ENCODE measurements around the gene CCDC87.
A peak's percentile ranks its signal among the peaks of the same experiment; 100 is the strongest.
"Not testable (repeated sequence)": the region's sequence is repeated elsewhere in the genome, so short reads cannot be mapped to it uniquely, and the experiment has no call there.

CCDC87 gene

GRCh38 chr11:66609721-66610617 is 17.1 kb upstream of the CCDC87 start:
- H2AFZ ChIP-seq (ENCODE audit: low read length) = no peak overlapping the region
- TF ChIP-seq EZH2phosphoT487 (IDR thresholded peaks at IDR 0.05; ENCODE audit: borderline replicate concordance) (no peak), CTCF (conservative IDR thresholded peaks at IDR 0.05; ENCODE audit: low read length) (no peak)
- H3K4me3 ChIP-seq (ENCODE audit: low read length, poor library complexity, severe bottlenecking) = peak overlapping the region; percentile 50
- H3K36me3 ChIP-seq (ENCODE audit: insufficient read depth, low read length) = no peaks in the 10 kb centered on the region
- H3K9ac ChIP-seq (ENCODE audit: low read depth, low read length, poor library complexity, severe bottlenecking) = peak overlapping the region; percentile 42
- peaks cover 4% of the 10 kb centered on the region; the same call in 1 of the 2 replicates for H3K79me2 ChIP-seq (ENCODE audit: insufficient read depth, low read length)
- H3K9me2 ChIP-seq (replicated peaks; ENCODE audit: low read depth, low read length) = no peaks in the 10 kb centered on the region
- no peaks in the 10 kb centered on the region for H3F3A ChIP-seq (ENCODE audit: low read depth)
- H3K9me3 ChIP-seq (ENCODE audit: insufficient read depth, low read depth, low read length) = no peaks in the 10 kb centered on the region
- H3K27me3 ChIP-seq (ENCODE audit: insufficient read depth, low read length, poor library complexity, severe bottlenecking) = no peaks in the 10 kb centered on the region
- H4K20me1 ChIP-seq (ENCODE audit: insufficient read depth, low read length, poor library complexity, severe bottlenecking) = no peaks in the 10 kb centered on the region
- H3K4me2 ChIP-seq (ENCODE audit: low read depth, low read length, poor library complexity, severe bottlenecking) = peak overlapping the region; percentile 66
- H3K4me1 ChIP-seq (ENCODE audit: insufficient read depth, low read length, poor library complexity, severe bottlenecking) = peaks cover 12% of the 10 kb centered on the region

DNA sequence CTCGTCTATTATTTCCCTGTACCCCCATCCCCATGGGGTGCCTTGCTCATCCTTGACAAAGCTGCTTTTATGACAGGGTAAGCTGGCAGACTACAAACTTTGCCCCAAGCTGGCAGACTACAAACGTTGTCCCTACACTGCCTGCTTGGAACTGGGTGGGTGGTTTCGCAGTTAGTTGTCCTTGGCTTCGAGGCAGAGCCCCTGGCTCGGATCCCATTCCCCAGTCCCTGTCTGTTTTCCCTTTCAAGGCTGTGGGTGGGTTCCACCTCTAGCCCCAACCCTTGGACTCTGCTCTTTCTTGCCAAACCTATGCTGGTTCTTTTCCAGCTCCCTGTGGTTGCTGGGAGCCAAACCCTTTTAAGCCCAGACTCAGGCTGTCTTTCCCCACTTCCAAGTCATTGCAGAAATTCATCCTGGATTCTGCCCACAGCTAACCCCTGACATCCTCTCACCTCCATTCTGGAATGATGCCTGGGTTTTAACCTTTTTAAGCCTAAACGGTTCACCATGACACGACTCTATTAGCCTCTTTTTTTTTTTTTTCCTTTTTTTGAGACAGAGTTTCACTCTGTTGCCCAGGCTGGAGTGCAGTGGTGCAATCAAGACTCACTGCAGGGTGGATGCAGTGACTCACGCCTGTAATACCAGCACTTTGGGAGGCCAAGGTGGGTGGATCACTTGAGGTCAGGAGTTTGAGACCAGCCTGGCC is 14.4 kb upstream of the CCDC87 start:
- H3K4me1 ChIP-seq (ENCODE audit: insufficient read depth, low read length, poor library complexity, severe bottlenecking) = peaks cover 12% of the 10 kb centered on the region
- no peaks in the 10 kb centered on the region for H3K27me3 ChIP-seq (ENCODE audit: insufficient read depth, low read length, poor library complexity, severe bottlenecking)
- no peaks in the 10 kb centered on the region for H3K36me3 ChIP-seq (ENCODE audit: insufficient read depth, low read length)
- TF ChIP-seq EZH2phosphoT487 (IDR thresholded peaks at IDR 0.05; ENCODE audit: borderline replicate concordance) (no peak), CTCF (conservative IDR thresholded peaks at IDR 0.05; ENCODE audit: low read length) (no peak)
- H4K20me1 ChIP-seq (ENCODE audit: insufficient read depth, low read length, poor library complexity, severe bottlenecking) = no peaks in the 10 kb centered on the region
- no peak overlapping the region for H3K4me2 ChIP-seq (ENCODE audit: low read depth, low read length, poor library complexity, severe bottlenecking)
- no peak overlapping the region for H3K9ac ChIP-seq (ENCODE audit: low read depth, low read length, poor library complexity, severe bottlenecking)
- H3K4me3 ChIP-seq (ENCODE audit: low read length, poor library complexity, severe bottlenecking) = no peak overlapping the region
- no peaks in the 10 kb centered on the region for H3K9me3 ChIP-seq (ENCODE audit: insufficient read depth, low read depth, low read length)
- no peaks in the 10 kb centered on the region for H3F3A ChIP-seq (ENCODE audit: low read depth)
- H3K9me2 ChIP-seq (replicated peaks; ENCODE audit: low read depth, low read length) = no peaks in the 10 kb centered on the region
- H2AFZ ChIP-seq (ENCODE audit: low read length) = no peak overlapping the region
- H3K79me2 ChIP-seq (ENCODE audit: insufficient read depth, low read length) = no peaks in the 10 kb centered on the region

GRCh38 chr11:66606608-66607007 is 13.7 kb upstream of the CCDC87 start:
- not testable (repeated sequence) for H3K36me3 ChIP-seq (ENCODE audit: insufficient read depth, low read length); H3K9ac ChIP-seq (ENCODE audit: low read depth, low read length, poor library complexity, severe bottlenecking); H3K4me3 ChIP-seq (ENCODE audit: low read length, poor library complexity, severe bottlenecking); H3F3A ChIP-seq (ENCODE audit: low read depth); H3K9me3 ChIP-seq (ENCODE audit: insufficient read depth, low read depth, low read length); H4K20me1 ChIP-seq (ENCODE audit: insufficient read depth, low read length, poor library complexity, severe bottlenecking); H2AFZ ChIP-seq (ENCODE audit: low read length); H3K27me3 ChIP-seq (ENCODE audit: insufficient read depth, low read length, poor library complexity, severe bottlenecking); H3K9me2 ChIP-seq (replicated peaks; ENCODE audit: low read depth, low read length); H3K4me2 ChIP-seq (ENCODE audit: low read depth, low read length, poor library complexity, severe bottlenecking); H3K79me2 ChIP-seq (ENCODE audit: insufficient read depth, low read length)
- H3K4me1 ChIP-seq (ENCODE audit: insufficient read depth, low read length, poor library complexity, severe bottlenecking) = peaks cover 12% of the 10 kb centered on the region

Data from Loucy (cell line).